HepG2 (cell line): ENCODE measurements around the gene RARA. TPM values are rescaled to one million over a fixed set of nuclear protein-coding genes. Genes with fewer than 3 reads are reported as not detected.

ENCODE experiments used
- BRD4 ChIP-seq: sonication (generic); formaldehyde crosslinking; IDR thresholded peaks from 2 replicates; pipeline ENCODE4 v1.4.0; 2020; ENCODE audit warnings: missing genetic modification reagents
- FOXM1 ChIP-seq: sonication (generic); formaldehyde crosslinking; IDR thresholded peaks from 2 replicates; pipeline ENCODE4 v1.5.0; 2020; ENCODE audit warnings: missing genetic modification reagents
- HIVEP1 ChIP-seq: sonication (generic); formaldehyde crosslinking; IDR thresholded peaks from 2 replicates; pipeline ENCODE4 v1.4.0; 2020; ENCODE audit warnings: mild to moderate bottlenecking, missing genetic modification reagents
- HNRNPUL1 ChIP-seq: fragments of 200-400 bp; formaldehyde crosslinking; IDR thresholded peaks from 2 replicates; pipeline ENCODE4 v1.6.1; 2017; ENCODE audit warnings: low read depth, mild to moderate bottlenecking, low read length, moderate library complexity
- MAFF ChIP-seq: IDR thresholded peaks from 2 replicates; pipeline ENCODE4 v1.6.1; 2011; ENCODE audit warnings: low read depth, low read length, improper control_type of control experiment
- MTA1 ChIP-seq: sonication (generic); formaldehyde crosslinking; IDR thresholded peaks from 2 replicates; pipeline ENCODE4 v1.4.0; 2020; ENCODE audit warnings: missing genetic modification reagents, mild to moderate bottlenecking, borderline replicate concordance
- NRL ChIP-seq: sonication (generic); formaldehyde crosslinking; IDR thresholded peaks from 2 replicates; pipeline ENCODE4 v1.5.0; 2020; ENCODE audit warnings: missing genetic modification reagents, mild to moderate bottlenecking, moderate library complexity, borderline replicate concordance
- TRAFD1 ChIP-seq: sonication (generic); formaldehyde crosslinking; IDR thresholded peaks from 2 replicates; pipeline ENCODE4 v1.5.1; 2020; ENCODE audit warnings: missing genetic modification reagents, mild to moderate bottlenecking, borderline replicate concordance
- ZBTB4 ChIP-seq: sonication (generic); formaldehyde crosslinking; IDR thresholded peaks from 2 replicates; pipeline ENCODE4 v1.4.0; 2020; ENCODE audit warnings: missing genetic modification reagents, mild to moderate bottlenecking, borderline replicate concordance
- ZFY ChIP-seq: sonication (generic); formaldehyde crosslinking; IDR thresholded peaks from 2 replicates; pipeline ENCODE4 v1.4.0; 2020; ENCODE audit warnings: missing genetic modification reagents
- ZNF235 ChIP-seq: sonication (generic); formaldehyde crosslinking; IDR thresholded peaks from 2 replicates; pipeline ENCODE4 v1.8.1; 2023; ENCODE audit warnings: mild to moderate bottlenecking, missing genetic modification reagents, borderline replicate concordance
- ZNF446 ChIP-seq: sonication (generic); formaldehyde crosslinking; IDR thresholded peaks from 2 replicates; pipeline ENCODE4 v1.5.0; 2020; ENCODE audit warnings: mild to moderate bottlenecking, missing genetic modification reagents
- ZSCAN29 ChIP-seq: sonication (generic); formaldehyde crosslinking; conservative IDR thresholded peaks from 2 replicates; pipeline ENCODE4 v1.4.0; 2020; ENCODE audit warnings: mild to moderate bottlenecking, missing genetic modification reagents
- polyA plus RNA-seq, 8 experiments: library from polyadenylated mRNA; depleted of rRNA in 3 of 8; stranded (reverse) in 7 of 8; unstranded in 1 of 8; fragments of >200 nt; fragmentation: Illumina TruSeq in 4 of 8; extraction: Trizol in 4 of 8; gene quantifications; 2 replicates each; pipeline versions ENCODE4 v1.2.1 to v1.2.3, GENCODE V29; 2011 to 2016; ENCODE audit warnings: low read depth in 4 of 8, missing spikeins in 1 of 8, mixed read lengths in 1 of 8; ENCODE audit not compliant: insufficient read depth in 1 of 8
- total RNA-seq, 5 experiments: library from RNA; depleted of rRNA; stranded (reverse); fragments of >200 nt; fragmentation: Illumina TruSeq; extraction: Trizol; gene quantifications; 2 replicates each; pipeline ENCODE4 v1.2.3, GENCODE V29; 2016; ENCODE audit warnings: low read depth in 1 of 5
- TF ChIP-seq, protein P1 (sequence below), 2 experiments: sonication (generic) in 1 of 2; formaldehyde crosslinking in 1 of 2; IDR thresholded peaks; 2 replicates each; pipeline versions ENCODE4 v1.4.0 to v1.6.1; 2016 to 2020; ENCODE audit warnings: borderline replicate concordance in 1 of 2, low read depth in 1 of 2, mild to moderate bottlenecking in 1 of 2, missing genetic modification reagents in 1 of 2
- TF ChIP-seq, protein P2 (sequence below): sonication (generic); formaldehyde crosslinking; IDR thresholded peaks from 2 replicates; pipeline ENCODE4 v1.5.1; 2020; ENCODE audit warnings: missing genetic modification reagents, mild to moderate bottlenecking, borderline replicate concordance

Gene RARA
- total and polyA plus RNA-seq, 2 of the 13 experiments (the other 11 are each of a cell fraction or from before 2014, with no cell fraction given), result 6.4 to 8.6 TPM

GRCh38 chr17:40361925-40362695 is 53.1 kb downstream of the RARA start (continued):
- peak; percentile 20; the same call in 1 of the 2 replicates for TF ChIP-seq MTA1 (CRISPR knock-in tag)
- 0 out of 2 replicates have a peak, but pooled peaks have one; percentile 19 for TF ChIP-seq HIVEP1 (CRISPR knock-in tag)
- TF ChIP-seq FOXM1 (CRISPR knock-in tag), result no peak
- TF ChIP-seq, protein P1, sequence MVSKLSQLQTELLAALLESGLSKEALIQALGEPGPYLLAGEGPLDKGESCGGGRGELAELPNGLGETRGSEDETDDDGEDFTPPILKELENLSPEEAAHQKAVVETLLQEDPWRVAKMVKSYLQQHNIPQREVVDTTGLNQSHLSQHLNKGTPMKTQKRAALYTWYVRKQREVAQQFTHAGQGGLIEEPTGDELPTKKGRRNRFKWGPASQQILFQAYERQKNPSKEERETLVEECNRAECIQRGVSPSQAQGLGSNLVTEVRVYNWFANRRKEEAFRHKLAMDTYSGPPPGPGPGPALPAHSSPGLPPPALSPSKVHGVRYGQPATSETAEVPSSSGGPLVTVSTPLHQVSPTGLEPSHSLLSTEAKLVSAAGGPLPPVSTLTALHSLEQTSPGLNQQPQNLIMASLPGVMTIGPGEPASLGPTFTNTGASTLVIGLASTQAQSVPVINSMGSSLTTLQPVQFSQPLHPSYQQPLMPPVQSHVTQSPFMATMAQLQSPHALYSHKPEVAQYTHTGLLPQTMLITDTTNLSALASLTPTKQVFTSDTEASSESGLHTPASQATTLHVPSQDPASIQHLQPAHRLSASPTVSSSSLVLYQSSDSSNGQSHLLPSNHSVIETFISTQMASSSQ (IDR thresholded peaks at IDR 0.05; ENCODE audit: low read depth), result no peak
- TF ChIP-seq, protein P1 (CRISPR knock-in tag; IDR thresholded peaks at IDR 0.05; ENCODE audit: borderline replicate concordance), result no peak
- TF ChIP-seq MAFF, result no peak
- peak; percentile 75; the same call in 1 of the 2 replicates for TF ChIP-seq ZNF235 (CRISPR knock-in tag)
- TF ChIP-seq ZNF446 (CRISPR knock-in tag), result no peak
- TF ChIP-seq BRD4, result 0 out of 2 replicates have a peak, but pooled peaks have one; percentile 20
- no peak for TF ChIP-seq ZFY
- peak; percentile 10; the same call in 1 of the 2 replicates for TF ChIP-seq ZBTB4
- 0 out of 2 replicates have a peak, but pooled peaks have one; percentile 21 for TF ChIP-seq TRAFD1 (CRISPR knock-in tag)
- TF ChIP-seq, protein P2, sequence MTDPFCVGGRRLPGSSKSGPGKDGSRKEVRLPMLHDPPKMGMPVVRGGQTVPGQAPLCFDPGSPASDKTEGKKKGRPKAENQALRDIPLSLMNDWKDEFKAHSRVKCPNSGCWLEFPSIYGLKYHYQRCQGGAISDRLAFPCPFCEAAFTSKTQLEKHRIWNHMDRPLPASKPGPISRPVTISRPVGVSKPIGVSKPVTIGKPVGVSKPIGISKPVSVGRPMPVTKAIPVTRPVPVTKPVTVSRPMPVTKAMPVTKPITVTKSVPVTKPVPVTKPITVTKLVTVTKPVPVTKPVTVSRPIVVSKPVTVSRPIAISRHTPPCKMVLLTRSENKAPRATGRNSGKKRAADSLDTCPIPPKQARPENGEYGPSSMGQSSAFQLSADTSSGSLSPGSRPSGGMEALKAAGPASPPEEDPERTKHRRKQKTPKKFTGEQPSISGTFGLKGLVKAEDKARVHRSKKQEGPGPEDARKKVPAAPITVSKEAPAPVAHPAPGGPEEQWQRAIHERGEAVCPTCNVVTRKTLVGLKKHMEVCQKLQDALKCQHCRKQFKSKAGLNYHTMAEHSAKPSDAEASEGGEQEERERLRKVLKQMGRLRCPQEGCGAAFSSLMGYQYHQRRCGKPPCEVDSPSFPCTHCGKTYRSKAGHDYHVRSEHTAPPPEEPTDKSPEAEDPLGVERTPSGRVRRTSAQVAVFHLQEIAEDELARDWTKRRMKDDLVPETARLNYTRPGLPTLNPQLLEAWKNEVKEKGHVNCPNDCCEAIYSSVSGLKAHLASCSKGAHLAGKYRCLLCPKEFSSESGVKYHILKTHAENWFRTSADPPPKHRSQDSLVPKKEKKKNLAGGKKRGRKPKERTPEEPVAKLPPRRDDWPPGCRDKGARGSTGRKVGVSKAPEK (CRISPR knock-in tag), result 0 out of 2 replicates have a peak, but pooled peaks have one; percentile 65
- TF ChIP-seq ZSCAN29 (CRISPR knock-in tag), result no peak
- TF ChIP-seq NRL (CRISPR knock-in tag), result 0 out of 2 replicates have a peak, but pooled peaks have one; percentile 56
- TF ChIP-seq HNRNPUL1, result no peak
